ENCODE measurements around the gene MAN2A2.
"Not testable (repeated sequence)": the region's sequence is repeated elsewhere in the genome, so short reads cannot be mapped to it uniquely, and the experiment has no call there.

MAN2A2 gene

DNA sequence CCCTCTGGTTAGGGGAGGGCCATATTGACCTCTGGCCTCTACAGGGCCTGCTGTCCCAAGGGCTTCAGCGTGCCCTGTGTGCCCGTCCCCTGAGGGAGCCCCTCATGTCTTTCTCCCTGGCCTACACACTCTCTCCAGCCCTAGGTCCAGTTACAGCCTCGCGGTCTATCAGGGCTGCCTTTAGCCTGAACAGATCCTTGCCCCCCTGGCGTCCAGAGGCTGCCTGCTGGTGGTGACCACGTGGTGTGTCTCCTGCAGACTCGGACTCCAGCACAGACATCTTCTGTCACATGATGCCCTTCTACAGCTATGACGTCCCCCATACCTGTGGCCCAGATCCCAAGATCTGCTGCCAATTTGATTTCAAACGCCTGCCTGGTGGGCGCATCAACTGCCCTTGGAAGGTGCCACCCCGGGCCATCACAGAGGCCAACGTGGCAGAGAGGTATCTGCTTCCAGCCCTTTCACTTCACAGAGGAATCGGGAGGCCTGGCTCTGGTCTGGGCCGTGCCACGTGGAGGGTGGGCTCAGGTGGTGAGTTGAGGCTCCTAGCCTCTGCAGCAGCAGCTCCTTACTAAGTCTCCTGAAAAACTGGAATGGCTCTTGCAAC is 4.1 kb downstream of the MAN2A2 start:
- H3K4me2 ChIP-seq (ENCODE audit: low read length), result no peak overlapping the region
- H2AFZ ChIP-seq (ENCODE audit: low read length), result no peak overlapping the region
- no peak overlapping the region for H3K9ac ChIP-seq (ENCODE audit: low read length)
- no peak overlapping the region for H3K4me3 ChIP-seq (ENCODE audit: low read depth, low read length, poor library complexity, severe bottlenecking)
- peaks cover 10% of the 10 kb centered on the region for H3K4me1 ChIP-seq (ENCODE audit: insufficient read depth, low read length, severe bottlenecking)
- H3K27ac ChIP-seq (ENCODE audit: low read depth, low read length, poor library complexity, severe bottlenecking), result no peak overlapping the region
- no peaks in the 10 kb centered on the region for H3K27me3 ChIP-seq (ENCODE audit: insufficient read depth, low read length)
- peaks cover 4% of the 10 kb centered on the region; the same call in 1 of the 2 replicates for H3F3A ChIP-seq (ENCODE audit: insufficient read depth, low read length)
- no peaks in the 10 kb centered on the region for H3K9me2 ChIP-seq (ENCODE audit: low read depth, low read length)
- no peaks in the 10 kb centered on the region for H3K79me2 ChIP-seq (ENCODE audit: insufficient read depth, low read length)
- H3K9me3 ChIP-seq (ENCODE audit: low read length), result no peaks in the 10 kb centered on the region
- TF ChIP-seq, protein P1, sequence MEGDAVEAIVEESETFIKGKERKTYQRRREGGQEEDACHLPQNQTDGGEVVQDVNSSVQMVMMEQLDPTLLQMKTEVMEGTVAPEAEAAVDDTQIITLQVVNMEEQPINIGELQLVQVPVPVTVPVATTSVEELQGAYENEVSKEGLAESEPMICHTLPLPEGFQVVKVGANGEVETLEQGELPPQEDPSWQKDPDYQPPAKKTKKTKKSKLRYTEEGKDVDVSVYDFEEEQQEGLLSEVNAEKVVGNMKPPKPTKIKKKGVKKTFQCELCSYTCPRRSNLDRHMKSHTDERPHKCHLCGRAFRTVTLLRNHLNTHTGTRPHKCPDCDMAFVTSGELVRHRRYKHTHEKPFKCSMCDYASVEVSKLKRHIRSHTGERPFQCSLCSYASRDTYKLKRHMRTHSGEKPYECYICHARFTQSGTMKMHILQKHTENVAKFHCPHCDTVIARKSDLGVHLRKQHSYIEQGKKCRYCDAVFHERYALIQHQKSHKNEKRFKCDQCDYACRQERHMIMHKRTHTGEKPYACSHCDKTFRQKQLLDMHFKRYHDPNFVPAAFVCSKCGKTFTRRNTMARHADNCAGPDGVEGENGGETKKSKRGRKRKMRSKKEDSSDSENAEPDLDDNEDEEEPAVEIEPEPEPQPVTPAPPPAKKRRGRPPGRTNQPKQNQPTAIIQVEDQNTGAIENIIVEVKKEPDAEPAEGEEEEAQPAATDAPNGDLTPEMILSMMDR (IDR thresholded peaks at IDR 0.05; ENCODE audit: low read length), result no peak
- TF ChIP-seq EZH2 (IDR thresholded peaks at IDR 0.05; ENCODE audit: borderline replicate concordance, low read length), result no peak
- peaks cover 50% of the 10 kb centered on the region for H3K36me3 ChIP-seq (ENCODE audit: insufficient read depth, low read length)
- H4K20me1 ChIP-seq (ENCODE audit: insufficient read depth, low read length), result no peaks in the 10 kb centered on the region

- Histone ChIP-seq H3K36me3 (ENCODE audit: insufficient read depth, low read length) (peaks cover 59% of the 10 kb centered on the region), H3K9me3 (ENCODE audit: low read length) (no peaks in the 10 kb centered on the region), H2AFZ (ENCODE audit: low read length) (no peak overlapping the region)
These were observed 4.9 kb downstream of the MAN2A2 start for GRCh38 chr15:90907838-90908507.

DNA sequence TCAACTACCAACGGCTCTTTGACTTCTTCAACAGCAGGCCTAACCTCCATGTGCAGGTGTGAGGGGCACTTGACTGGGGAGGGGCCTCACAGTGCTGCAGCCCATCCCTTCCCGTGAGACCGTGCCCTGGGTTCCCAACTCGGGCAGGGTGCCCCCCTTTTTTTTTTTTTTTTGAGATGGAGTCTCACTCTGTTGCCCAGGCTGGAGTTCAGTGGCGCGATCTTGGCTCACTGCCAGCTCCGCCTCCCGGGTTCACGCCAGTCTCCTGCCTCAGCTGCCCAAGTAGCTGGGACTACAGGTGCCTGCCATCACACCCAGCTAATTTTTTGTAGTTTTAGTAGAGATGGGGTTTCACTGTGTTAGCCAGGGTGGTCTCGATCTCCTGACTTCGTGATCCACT is 6.3 kb downstream of the MAN2A2 start:
- H3K9ac ChIP-seq (ENCODE audit: low read length); H3K27me3 ChIP-seq (ENCODE audit: insufficient read depth, low read length); H3K79me2 ChIP-seq (ENCODE audit: insufficient read depth, low read length); H3F3A ChIP-seq (ENCODE audit: insufficient read depth, low read length); H3K27ac ChIP-seq (ENCODE audit: low read depth, low read length, poor library complexity, severe bottlenecking); H3K4me1 ChIP-seq (ENCODE audit: insufficient read depth, low read length, severe bottlenecking); H3K9me2 ChIP-seq (ENCODE audit: low read depth, low read length); H3K4me2 ChIP-seq (ENCODE audit: low read length); H2AFZ ChIP-seq (ENCODE audit: low read length); H3K9me3 ChIP-seq (ENCODE audit: low read length); H4K20me1 ChIP-seq (ENCODE audit: insufficient read depth, low read length); H3K4me3 ChIP-seq (ENCODE audit: low read depth, low read length, poor library complexity, severe bottlenecking): not testable (repeated sequence)
- peaks cover 72% of the 10 kb centered on the region for H3K36me3 ChIP-seq (ENCODE audit: insufficient read depth, low read length)

More at GRCh38 chr15:90907838-90908507, 4.9 kb downstream of the MAN2A2 start:
- Histone ChIP-seq H3K27ac (ENCODE audit: low read depth, low read length, poor library complexity, severe bottlenecking) (no peak overlapping the region), H3K4me2 (ENCODE audit: low read length) (no peak overlapping the region), H4K20me1 (ENCODE audit: insufficient read depth, low read length) (no peaks in the 10 kb centered on the region), H3K4me1 (ENCODE audit: insufficient read depth, low read length, severe bottlenecking) (peaks cover 10% of the 10 kb centered on the region), H3F3A (ENCODE audit: insufficient read depth, low read length) (peaks cover 4% of the 10 kb centered on the region; the same call in 1 of the 2 replicates), H3K9ac (ENCODE audit: low read length) (no peak overlapping the region), H3K4me3 (ENCODE audit: low read depth, low read length, poor library complexity, severe bottlenecking) (no peak overlapping the region), H3K79me2 (ENCODE audit: insufficient read depth, low read length) (no peaks in the 10 kb centered on the region), H3K9me2 (ENCODE audit: low read depth, low read length) (no peaks in the 10 kb centered on the region), H3K27me3 (ENCODE audit: insufficient read depth, low read length) (no peaks in the 10 kb centered on the region)
- TF ChIP-seq, protein P1 (IDR thresholded peaks at IDR 0.05; ENCODE audit: low read length), result no peak

DNA sequence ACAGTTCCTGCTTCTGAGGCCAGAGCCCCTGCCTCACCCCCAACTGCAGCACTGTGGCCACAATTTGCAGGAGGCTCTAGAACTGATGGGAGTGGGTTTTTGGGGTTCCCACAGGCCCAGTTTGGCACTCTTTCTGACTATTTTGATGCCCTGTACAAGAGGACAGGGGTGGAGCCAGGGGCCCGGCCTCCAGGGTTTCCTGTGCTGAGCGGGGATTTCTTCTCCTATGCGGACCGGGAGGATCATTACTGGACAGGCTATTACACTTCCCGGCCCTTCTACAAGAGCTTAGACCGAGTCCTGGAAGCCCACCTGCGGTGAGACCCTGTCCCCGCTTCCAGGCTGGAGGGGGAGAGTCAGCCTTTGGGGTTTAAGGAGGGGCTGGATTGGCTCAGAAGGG is 6.9 kb downstream of the MAN2A2 start:
- TF ChIP-seq EZH2 (IDR thresholded peaks at IDR 0.05; ENCODE audit: borderline replicate concordance, low read length), result no peak
- TF ChIP-seq, protein P1 (IDR thresholded peaks at IDR 0.05; ENCODE audit: low read length), result no peak
- Histone ChIP-seq H2AFZ (ENCODE audit: low read length) (no peak overlapping the region), H3K36me3 (ENCODE audit: insufficient read depth, low read length) (peaks cover 70% of the 10 kb centered on the region), H3K27me3 (ENCODE audit: insufficient read depth, low read length) (no peaks in the 10 kb centered on the region), H3K9me3 (ENCODE audit: low read length) (no peaks in the 10 kb centered on the region), H3K4me1 (ENCODE audit: insufficient read depth, low read length, severe bottlenecking) (peaks cover 2% of the 10 kb centered on the region), H3F3A (ENCODE audit: insufficient read depth, low read length) (peaks cover 4% of the 10 kb centered on the region; the same call in 1 of the 2 replicates), H3K79me2 (ENCODE audit: insufficient read depth, low read length) (no peaks in the 10 kb centered on the region), H3K9ac (ENCODE audit: low read length) (no peak overlapping the region), H3K4me3 (ENCODE audit: low read depth, low read length, poor library complexity, severe bottlenecking) (no peak overlapping the region), H3K27ac (ENCODE audit: low read depth, low read length, poor library complexity, severe bottlenecking) (no peak overlapping the region), H3K9me2 (ENCODE audit: low read depth, low read length) (no peaks in the 10 kb centered on the region), H3K4me2 (ENCODE audit: low read length) (no peak overlapping the region), H4K20me1 (ENCODE audit: insufficient read depth, low read length) (no peaks in the 10 kb centered on the region)

Measured in OCI-LY1 (cell line).